ENCODE measurements around the gene PITPNM3. TPM values are rescaled to one million over a fixed set of nuclear protein-coding genes. Genes with fewer than 3 reads are reported as not detected.

Gene PITPNM3
- total RNA-seq, 1 donor from 2014 or later = 1.4 TPM

DNA sequence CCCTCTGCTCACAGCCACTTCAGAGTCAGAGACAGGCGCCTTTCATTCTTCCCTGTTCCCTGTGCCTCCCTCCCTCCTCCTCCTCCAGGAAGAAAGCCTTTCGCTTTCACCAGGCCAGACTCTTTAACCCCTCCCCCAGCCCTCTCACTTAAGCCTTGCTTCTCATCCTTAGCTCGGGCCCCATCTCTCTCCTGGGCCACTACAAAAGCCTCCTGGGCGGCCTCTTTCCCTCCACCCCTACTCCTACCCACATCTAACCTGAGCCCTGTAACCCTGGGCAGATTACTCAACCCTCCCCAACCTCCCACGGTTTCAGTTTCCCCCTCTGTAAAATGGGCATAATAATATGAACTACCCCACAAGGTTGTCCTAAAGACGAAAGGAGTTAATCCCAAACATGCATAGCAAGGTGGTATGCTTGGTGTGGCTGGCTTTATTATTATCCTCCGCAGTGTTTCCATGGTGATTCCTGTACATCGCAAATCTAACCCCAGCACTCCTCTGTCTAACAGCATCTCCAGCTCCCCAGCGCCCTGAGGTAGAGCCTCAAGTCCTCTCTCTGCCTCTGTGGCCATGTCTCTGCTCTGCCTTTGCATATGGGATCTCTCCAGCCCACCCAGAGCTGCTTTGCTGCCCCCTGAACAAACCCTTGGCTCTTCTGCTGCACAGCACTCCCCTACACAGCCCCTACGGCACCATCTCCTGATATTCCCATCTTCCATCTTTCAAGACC lies 94.4 kb downstream of the PITPNM3 start:
- peaks cover 4% of the 10 kb centered on the region for H3K36me3 Mint-ChIP-seq (ENCODE audit: low read depth)
- no peak for DNase-seq (ENCODE audit: low read depth, low spot score)
- H3K4me1 Mint-ChIP-seq = peaks cover 31% of the 10 kb centered on the region
- peak overlapping the region; percentile 82 for H3K27ac Mint-ChIP-seq (ENCODE audit: unreplicated experiment)
- H3K9me3 Mint-ChIP-seq = peaks cover 4% of the 10 kb centered on the region
- TF ChIP-seq, protein P1, sequence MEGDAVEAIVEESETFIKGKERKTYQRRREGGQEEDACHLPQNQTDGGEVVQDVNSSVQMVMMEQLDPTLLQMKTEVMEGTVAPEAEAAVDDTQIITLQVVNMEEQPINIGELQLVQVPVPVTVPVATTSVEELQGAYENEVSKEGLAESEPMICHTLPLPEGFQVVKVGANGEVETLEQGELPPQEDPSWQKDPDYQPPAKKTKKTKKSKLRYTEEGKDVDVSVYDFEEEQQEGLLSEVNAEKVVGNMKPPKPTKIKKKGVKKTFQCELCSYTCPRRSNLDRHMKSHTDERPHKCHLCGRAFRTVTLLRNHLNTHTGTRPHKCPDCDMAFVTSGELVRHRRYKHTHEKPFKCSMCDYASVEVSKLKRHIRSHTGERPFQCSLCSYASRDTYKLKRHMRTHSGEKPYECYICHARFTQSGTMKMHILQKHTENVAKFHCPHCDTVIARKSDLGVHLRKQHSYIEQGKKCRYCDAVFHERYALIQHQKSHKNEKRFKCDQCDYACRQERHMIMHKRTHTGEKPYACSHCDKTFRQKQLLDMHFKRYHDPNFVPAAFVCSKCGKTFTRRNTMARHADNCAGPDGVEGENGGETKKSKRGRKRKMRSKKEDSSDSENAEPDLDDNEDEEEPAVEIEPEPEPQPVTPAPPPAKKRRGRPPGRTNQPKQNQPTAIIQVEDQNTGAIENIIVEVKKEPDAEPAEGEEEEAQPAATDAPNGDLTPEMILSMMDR (conservative IDR thresholded peaks at IDR 0.05) = no peak
- peak overlapping the region; percentile 57 for H3K4me3 Mint-ChIP-seq
- H3K27me3 Mint-ChIP-seq (ENCODE audit: low read depth) = peaks cover 3% of the 10 kb centered on the region

GRCh38 chr17:6461246-6461645 lies 95.1 kb downstream of the PITPNM3 start:
- H3K27me3 Mint-ChIP-seq (ENCODE audit: low read depth) = peaks cover 8% of the 10 kb centered on the region
- H3K9me3 Mint-ChIP-seq = peaks cover under 1% of the 10 kb centered on the region
- H3K4me3 Mint-ChIP-seq = peak overlapping the region; percentile 14
- peaks cover 38% of the 10 kb centered on the region for H3K4me1 Mint-ChIP-seq
- TF ChIP-seq, protein P1 (conservative IDR thresholded peaks at IDR 0.05) = no peak
- H3K27ac Mint-ChIP-seq (ENCODE audit: unreplicated experiment) = no peak overlapping the region
- DNase-seq (ENCODE audit: low read depth, low spot score) = no peak
- peaks cover 1% of the 10 kb centered on the region for H3K36me3 Mint-ChIP-seq (ENCODE audit: low read depth)

DNA sequence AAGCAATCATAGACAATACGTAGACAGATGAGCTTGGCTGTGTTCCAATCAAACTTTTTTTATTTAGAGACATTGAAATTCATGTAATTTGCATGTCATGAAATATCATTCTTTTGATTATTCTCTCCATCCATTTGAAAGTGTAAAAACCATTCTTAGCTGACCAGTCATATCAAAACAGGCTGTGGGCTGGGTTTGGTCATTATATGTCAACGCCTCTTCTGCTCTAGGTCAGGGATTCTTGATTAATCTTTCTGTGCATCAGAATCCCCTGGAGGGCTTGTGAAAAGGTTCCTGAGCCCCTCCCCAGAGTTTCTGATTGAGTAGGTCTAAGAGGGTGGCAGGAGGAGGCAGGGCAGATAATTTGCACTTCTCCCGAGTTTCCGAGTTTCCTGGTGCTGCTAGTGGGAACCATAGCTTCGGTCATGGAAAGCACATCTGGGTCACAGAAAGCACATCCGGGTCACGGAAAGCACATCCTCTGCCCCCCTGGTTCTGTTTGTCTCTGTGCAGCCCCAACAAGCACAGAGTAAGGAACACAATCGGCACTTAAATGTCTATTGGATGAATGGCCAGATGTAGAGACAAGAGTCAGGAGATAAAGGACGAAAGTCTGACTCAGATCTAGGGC lies 95.7 kb downstream of the PITPNM3 start:
- no peak for DNase-seq (ENCODE audit: low read depth, low spot score)
- Mint-ChIP-seq H3K9me3 (no peaks in the 10 kb centered on the region), H3K36me3 (ENCODE audit: low read depth) (no peaks in the 10 kb centered on the region), H3K27ac (ENCODE audit: unreplicated experiment) (no peak overlapping the region), H3K27me3 (ENCODE audit: low read depth) (peaks cover 8% of the 10 kb centered on the region), H3K4me1 (peaks cover 39% of the 10 kb centered on the region), H3K4me3 (no peak overlapping the region)
- TF ChIP-seq, protein P1 (conservative IDR thresholded peaks at IDR 0.05) = no peak

GRCh38 chr17:6458460-6458950 lies 97.8 kb downstream of the PITPNM3 start:
- Mint-ChIP-seq H3K4me1 (peaks cover 49% of the 10 kb centered on the region), H3K4me3 (no peak overlapping the region), H3K27ac (ENCODE audit: unreplicated experiment) (no peak overlapping the region), H3K27me3 (ENCODE audit: low read depth) (peaks cover 14% of the 10 kb centered on the region), H3K9me3 (no peaks in the 10 kb centered on the region), H3K36me3 (ENCODE audit: low read depth) (no peaks in the 10 kb centered on the region)
- TF ChIP-seq, protein P1 (conservative IDR thresholded peaks at IDR 0.05) = no peak
- no peak for DNase-seq (ENCODE audit: low read depth, low spot score)

GRCh38 chr17:6457688-6458459 lies 98.5 kb downstream of the PITPNM3 start:
- no peaks in the 10 kb centered on the region for H3K36me3 Mint-ChIP-seq (ENCODE audit: low read depth)
- no peaks in the 10 kb centered on the region for H3K9me3 Mint-ChIP-seq
- DNase-seq (ENCODE audit: low read depth, low spot score) = no peak
- peaks cover 55% of the 10 kb centered on the region for H3K4me1 Mint-ChIP-seq
- no peak overlapping the region for H3K27ac Mint-ChIP-seq (ENCODE audit: unreplicated experiment)
- TF ChIP-seq, protein P1 (conservative IDR thresholded peaks at IDR 0.05) = no peak
- H3K4me3 Mint-ChIP-seq = no peak overlapping the region
- H3K27me3 Mint-ChIP-seq (ENCODE audit: low read depth) = peaks cover 14% of the 10 kb centered on the region

Measured in neural crest cell (in vitro differentiated cells).